ENCODE data around the gene GLG1.
"Not testable (repeated sequence)": the region's sequence is repeated elsewhere in the genome, so short reads cannot be mapped to it uniquely, and the experiment has no call there.

GLG1 gene

DNA sequence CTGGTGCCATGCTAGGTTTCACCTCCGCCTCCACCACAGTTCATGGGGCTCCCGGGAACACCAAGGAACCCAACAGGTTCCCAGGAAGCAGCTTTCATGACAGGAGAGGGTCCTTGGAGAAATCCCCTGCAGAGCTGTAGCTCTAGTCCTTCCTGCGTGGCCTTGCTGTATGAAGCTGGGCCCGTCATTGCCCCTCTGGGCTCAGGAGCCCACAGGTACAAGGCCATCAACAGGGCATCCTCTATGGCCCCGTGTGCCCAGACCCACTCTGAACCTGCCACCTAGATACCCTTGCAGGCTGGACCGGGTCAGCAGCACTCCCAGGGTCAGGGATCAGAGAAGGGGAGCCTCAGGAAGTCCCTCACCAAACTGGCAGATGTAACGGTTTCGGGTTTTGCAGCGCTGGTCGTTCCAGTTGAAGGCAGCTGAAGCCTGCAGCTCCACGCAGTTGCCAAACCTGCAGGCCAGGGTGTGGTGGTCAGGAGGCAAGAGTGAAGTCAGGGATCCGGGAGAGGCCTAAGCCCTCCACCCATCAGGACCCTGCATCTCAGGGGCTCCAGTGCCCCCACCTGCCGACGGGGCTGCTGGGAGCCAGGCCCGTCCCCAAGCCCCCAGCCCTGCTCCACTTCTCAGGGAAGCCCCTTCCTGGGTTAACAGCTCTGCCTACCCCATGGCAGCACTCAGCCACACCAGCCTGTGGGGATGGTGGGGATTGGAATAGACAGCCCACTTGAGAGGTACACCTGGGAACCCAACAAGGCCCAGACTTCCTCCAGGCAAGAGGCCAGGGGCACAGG, 197.5 kb downstream of the GLG1 start:
- not testable (repeated sequence) for DNase-seq (ENCODE audit: low read depth in 3 of 3)

DNA sequence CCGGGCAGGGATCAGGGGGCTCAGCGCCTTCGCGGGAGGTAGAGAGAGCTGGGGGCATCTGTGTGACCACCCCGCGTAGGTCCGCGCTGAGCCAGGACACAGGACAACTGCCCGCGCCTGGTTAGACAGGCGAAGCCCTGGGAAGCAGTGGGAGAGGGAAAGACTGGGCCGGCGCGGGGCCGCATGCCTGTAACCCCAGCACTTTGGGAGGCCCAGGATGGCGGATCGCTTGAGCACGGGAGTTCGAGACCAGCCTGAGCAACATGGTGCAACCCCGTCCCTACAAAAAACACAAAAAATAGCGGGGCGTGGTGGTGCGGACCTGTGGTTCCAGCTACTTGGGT, 199.6 kb downstream of the GLG1 start:
- not testable (repeated sequence) for DNase-seq (ENCODE audit: low read depth in 3 of 3)

DNA sequence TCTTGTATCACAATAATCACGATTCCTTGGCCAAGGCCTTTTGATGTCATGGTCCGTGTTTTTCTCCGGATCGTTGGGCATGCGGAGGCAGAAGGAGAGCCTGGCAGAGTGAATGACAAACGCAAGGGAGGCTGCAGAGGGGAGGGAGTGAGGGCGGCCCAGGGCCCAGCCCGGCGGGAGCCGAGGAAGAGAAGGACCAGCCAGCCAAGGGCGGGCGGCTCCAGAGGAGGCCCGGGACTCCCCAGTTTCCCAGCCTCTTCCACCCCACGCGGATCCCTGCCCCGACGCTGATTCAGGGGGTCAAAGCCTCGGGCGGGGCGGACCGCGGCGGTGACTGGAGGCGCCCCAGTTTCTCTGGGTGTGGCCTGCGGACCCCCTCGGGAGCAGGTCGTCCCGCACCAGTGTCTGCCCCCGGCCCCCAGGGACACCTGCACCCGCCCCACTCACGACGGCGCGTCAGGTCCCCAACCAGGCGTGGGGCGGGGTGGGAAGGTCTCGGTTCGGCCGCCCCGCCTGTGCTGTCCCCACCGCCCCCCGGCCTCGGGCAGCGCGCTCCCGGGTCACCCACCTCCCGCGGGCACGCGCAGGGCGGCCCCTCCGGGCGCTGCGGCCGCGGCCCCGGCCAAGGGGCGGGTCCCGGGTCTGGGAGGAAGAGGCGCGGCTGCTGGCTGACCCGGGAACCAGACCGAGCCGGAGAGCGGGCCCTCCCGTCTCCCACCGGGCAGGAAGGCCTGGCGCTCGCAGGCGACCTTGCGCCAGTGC, 200.1 kb downstream of the GLG1 start:
- DNase-seq (ENCODE audit: low read depth in 3 of 3) = not testable (repeated sequence)

DNA sequence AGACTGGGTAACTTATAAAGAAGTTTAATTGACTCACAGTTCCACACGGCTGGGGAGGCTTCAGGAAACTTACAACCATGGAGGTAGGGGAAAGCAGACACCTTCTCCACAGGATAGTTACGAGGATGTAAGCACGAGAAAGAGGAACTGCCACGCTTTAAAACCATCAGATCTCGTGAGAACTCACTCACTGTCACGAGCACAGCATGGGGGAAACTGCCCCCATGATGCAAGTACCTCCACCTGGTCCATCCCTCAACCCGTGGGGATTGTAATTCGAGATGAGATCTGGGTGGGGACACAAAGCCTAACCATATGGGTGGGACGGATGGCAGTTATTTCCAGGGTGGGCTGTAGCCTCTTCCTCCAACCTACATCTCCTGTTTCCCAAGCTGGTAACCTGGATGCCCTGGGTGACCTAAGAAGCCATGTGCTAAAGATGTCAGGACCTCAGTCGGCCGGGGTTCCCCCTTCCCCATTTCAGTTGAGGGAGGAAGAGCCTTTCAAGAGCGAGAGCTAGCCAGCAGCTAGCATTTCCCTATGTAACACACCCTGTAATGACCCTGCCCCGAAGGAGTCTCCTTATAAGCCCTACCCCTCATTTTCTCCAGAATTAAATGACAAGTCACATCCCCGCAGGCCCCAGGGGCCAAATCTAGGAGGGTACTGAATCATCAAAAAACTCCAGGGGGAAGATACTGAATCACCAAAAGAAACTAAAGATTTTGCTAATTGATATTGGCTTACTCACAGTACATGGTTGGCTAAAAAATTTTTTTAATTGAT, 202.6 kb downstream of the GLG1 start:
- not testable (repeated sequence) for DNase-seq (ENCODE audit: low read depth in 3 of 3)

DNA sequence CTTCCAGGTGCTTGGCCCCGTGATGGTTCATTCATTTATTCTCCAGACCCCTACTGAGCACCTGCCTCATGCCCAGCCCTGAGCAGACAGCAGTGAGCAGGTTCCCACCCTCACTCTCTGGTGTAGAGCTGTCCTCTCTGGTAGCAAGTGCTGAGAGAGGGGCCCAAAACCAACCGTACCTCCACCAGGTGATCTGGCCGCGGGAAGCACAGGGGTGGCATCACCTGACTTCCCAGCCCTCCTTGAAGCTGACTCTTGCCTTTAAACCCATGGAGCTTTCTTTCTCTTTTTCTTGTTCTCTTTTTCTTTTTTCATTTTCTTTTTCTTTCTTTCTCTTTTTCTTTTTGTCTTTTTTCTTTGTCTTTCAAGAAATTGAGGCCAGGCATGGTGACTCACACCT, 206.7 kb downstream of the GLG1 start:
- DNase-seq (ENCODE audit: low read depth in 3 of 3) = not testable (repeated sequence)

DNA sequence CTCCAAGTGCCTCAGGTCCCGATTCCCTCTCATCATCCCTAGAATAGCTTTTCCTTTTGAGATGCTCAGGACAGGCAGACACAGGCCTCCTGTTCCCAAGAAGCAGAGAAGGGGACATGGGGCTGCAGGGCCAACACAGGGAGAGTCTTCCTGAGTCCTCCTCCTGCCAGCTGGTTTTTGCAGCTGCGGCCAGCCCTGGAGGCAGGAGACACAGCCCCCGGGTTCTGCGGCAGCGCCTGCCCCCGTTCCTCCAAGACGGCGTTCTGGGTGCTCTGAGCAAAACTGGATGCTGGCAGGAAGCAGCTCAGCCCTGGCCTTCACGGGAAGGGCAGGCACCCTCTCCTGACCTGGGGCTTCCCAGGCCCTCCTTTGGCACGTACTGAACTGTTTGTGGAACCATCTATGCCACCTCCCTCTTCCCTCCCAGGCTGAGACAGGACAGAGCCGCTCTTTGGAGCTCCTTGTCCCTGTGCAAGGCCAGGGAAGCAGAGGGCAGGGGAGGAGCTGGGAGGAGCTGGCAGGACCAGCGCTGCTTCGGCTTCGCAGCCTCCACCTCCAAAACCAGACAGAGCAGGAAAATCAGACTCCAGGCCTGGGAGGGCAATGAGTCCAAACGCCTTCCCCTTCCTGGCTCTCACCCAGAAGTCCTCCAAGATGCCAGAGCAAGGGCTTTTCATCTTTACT, 208.6 kb downstream of the GLG1 start:
- not testable (repeated sequence) for DNase-seq (ENCODE audit: low read depth in 3 of 3)

All from stimulated activated CD4-positive, alpha-beta T cell treated with anti-CD3 and anti-CD28 coated beads, TNF-alpha, amount 100 ng/mL, for 48 hours (primary cell).